DND-41 (cell line): Measurements from ENCODE around the gene CCDC158.
"Not testable (repeated sequence)": the region's sequence is repeated elsewhere in the genome, so short reads cannot be mapped to it uniquely, and the experiment has no call there.

Experiments
- ATAC-seq: fragments of 200-7000 bp; cut with Tn5 transposase; 3 replicates; pipeline ENCODE4 v1.9.1; 2021; ENCODE audit warnings: low read depth; ENCODE audit not compliant: insufficient read depth
- DNase-seq: peaks from one replicate; pipeline ENCODE4 v3.0.0-alpha.2; 2020
- H2AFZ ChIP-seq: 2 replicates; pipeline ENCODE4 v1.6.0; 2012; ENCODE audit warnings: low read depth, low read length
- H3K27ac ChIP-seq: 2 replicates; pipeline ENCODE4 v1.5.1; 2012; ENCODE audit warnings: low read length, inconsistent platforms
- H3K27me3 ChIP-seq: fragments of 200-600 bp; sonication (generic); 2 replicates; pipeline ENCODE4 v1.6.0; 2012; ENCODE audit warnings: low read length, mild to moderate bottlenecking, inconsistent platforms; ENCODE audit not compliant: insufficient read depth, poor library complexity
- H3K36me3 ChIP-seq: 2 replicates; pipeline ENCODE4 v1.5.1; 2012; ENCODE audit warnings: low read length, inconsistent platforms; ENCODE audit not compliant: insufficient read depth
- H3K4me1 ChIP-seq: 2 replicates; pipeline ENCODE4 v1.5.1; 2012; ENCODE audit warnings: mild to moderate bottlenecking, low read length; ENCODE audit not compliant: insufficient read depth
- H3K4me2 ChIP-seq: 2 replicates; pipeline ENCODE4 v1.6.0; 2012; ENCODE audit warnings: mild to moderate bottlenecking, moderate library complexity, low read length, inconsistent platforms; ENCODE audit not compliant: insufficient read depth
- H3K4me3 ChIP-seq, 2 experiments: fragments of 200-600 bp in 1 of 2; shearing (Covaris generic) in 1 of 2; 2 replicates each; pipeline ENCODE4 v1.5.1; 2012 to 2016; ENCODE audit warnings: inconsistent platforms in 2 of 2, low read length in 2 of 2, mild to moderate bottlenecking in 2 of 2, low read depth in 1 of 2, moderate library complexity in 1 of 2
- H3K79me2 ChIP-seq: 2 replicates; pipeline ENCODE4 v1.6.0; 2012; ENCODE audit warnings: low read length, inconsistent platforms; ENCODE audit not compliant: insufficient read depth
- H3K9ac ChIP-seq: 2 replicates; pipeline ENCODE4 v1.6.0; 2012; ENCODE audit warnings: low read depth, mild to moderate bottlenecking, inconsistent platforms, low read length, moderate library complexity
- H3K9me3 ChIP-seq: 2 replicates; pipeline ENCODE4 v1.5.1; 2012; ENCODE audit warnings: low read length, moderate library complexity, mild to moderate bottlenecking, inconsistent platforms; ENCODE audit not compliant: insufficient read depth, severe bottlenecking
- H4K20me1 ChIP-seq: 2 replicates; pipeline ENCODE4 v1.6.0; 2012; ENCODE audit warnings: low read length; ENCODE audit not compliant: insufficient read depth
- EZH2 ChIP-seq: IDR thresholded peaks from 3 replicates; pipeline ENCODE4 v1.6.1; 2012; ENCODE audit warnings: borderline replicate concordance, low read depth, mild to moderate bottlenecking, moderate library complexity, low read length, inconsistent platforms; ENCODE audit not compliant: severe bottlenecking
- TF ChIP-seq, protein P1 (sequence below): IDR thresholded peaks from 2 replicates; pipeline ENCODE4 v1.5.1; 2012; ENCODE audit warnings: borderline replicate concordance, low read length, moderate library complexity, mild to moderate bottlenecking; ENCODE audit not compliant: poor library complexity, severe bottlenecking; ENCODE audit errors: extremely low read depth

The CCDC158 gene

DNA sequence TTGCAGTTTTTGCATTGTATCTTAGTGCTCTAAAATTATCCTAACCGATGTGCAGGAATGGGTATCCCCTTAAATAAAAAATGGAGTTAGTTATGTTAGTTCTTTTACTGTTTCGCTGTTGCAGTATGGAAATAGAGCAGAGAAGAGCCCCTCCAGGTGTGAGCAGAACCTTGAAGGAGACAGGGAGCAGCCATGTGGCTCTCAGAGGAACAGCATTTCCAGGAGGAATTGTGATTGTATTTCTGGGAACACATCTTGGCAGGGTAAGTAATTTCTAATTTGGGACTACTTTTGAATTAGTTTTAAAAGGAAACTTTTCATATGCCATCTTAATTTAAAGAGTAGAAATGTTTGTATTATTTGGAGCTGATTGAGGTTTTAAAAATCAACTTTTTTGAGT, 5.3 kb upstream of the CCDC158 start:
- Histone ChIP-seq H3K27ac (no peak overlapping the region), H3K36me3 (no peaks in the 10 kb centered on the region), H3K4me3 (no peak overlapping the region), H3K9ac (no peak overlapping the region), H4K20me1 (no peaks in the 10 kb centered on the region), H3K9me3 (no peaks in the 10 kb centered on the region), H2AFZ (no peak overlapping the region), H3K79me2 (no peaks in the 10 kb centered on the region), H3K27me3 (no peaks in the 10 kb centered on the region), H3K4me2 (no peak overlapping the region), H3K4me1 (no peaks in the 10 kb centered on the region)
- ATAC-seq = no peak
- no peak for TF ChIP-seq EZH2
- TF ChIP-seq, protein P1, sequence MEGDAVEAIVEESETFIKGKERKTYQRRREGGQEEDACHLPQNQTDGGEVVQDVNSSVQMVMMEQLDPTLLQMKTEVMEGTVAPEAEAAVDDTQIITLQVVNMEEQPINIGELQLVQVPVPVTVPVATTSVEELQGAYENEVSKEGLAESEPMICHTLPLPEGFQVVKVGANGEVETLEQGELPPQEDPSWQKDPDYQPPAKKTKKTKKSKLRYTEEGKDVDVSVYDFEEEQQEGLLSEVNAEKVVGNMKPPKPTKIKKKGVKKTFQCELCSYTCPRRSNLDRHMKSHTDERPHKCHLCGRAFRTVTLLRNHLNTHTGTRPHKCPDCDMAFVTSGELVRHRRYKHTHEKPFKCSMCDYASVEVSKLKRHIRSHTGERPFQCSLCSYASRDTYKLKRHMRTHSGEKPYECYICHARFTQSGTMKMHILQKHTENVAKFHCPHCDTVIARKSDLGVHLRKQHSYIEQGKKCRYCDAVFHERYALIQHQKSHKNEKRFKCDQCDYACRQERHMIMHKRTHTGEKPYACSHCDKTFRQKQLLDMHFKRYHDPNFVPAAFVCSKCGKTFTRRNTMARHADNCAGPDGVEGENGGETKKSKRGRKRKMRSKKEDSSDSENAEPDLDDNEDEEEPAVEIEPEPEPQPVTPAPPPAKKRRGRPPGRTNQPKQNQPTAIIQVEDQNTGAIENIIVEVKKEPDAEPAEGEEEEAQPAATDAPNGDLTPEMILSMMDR = no peak
- DNase-seq = no peak

DNA sequence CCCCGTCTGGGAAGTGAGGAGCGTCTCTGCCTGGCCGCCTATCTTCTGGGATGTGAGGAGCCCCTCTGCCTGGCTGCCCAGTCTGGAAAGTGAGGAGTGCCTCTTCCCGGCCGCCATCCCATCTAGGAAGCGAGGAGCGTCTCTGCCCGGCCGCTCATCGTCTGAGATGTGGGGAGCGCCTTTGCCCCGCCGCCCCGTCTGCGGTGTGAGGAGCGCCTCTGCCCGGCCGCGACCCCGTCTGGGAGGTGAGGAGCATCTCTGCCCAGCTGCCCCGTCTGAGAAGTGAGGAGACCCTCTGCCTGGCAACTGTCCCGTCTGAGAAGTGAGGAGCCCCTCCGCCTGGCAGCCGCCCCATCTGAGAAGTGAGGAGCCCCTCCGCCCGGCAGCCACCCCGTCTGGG, 2.2 kb upstream of the CCDC158 start:
- not testable (repeated sequence) for H3K9me3 ChIP-seq, H3K27me3 ChIP-seq, DNase-seq, H3K36me3 ChIP-seq, H3K27ac ChIP-seq, ATAC-seq, H3K4me1 ChIP-seq, H3K4me3 ChIP-seq, H3K9ac ChIP-seq, H4K20me1 ChIP-seq, H3K79me2 ChIP-seq, H3K4me2 ChIP-seq, H2AFZ ChIP-seq

DNA sequence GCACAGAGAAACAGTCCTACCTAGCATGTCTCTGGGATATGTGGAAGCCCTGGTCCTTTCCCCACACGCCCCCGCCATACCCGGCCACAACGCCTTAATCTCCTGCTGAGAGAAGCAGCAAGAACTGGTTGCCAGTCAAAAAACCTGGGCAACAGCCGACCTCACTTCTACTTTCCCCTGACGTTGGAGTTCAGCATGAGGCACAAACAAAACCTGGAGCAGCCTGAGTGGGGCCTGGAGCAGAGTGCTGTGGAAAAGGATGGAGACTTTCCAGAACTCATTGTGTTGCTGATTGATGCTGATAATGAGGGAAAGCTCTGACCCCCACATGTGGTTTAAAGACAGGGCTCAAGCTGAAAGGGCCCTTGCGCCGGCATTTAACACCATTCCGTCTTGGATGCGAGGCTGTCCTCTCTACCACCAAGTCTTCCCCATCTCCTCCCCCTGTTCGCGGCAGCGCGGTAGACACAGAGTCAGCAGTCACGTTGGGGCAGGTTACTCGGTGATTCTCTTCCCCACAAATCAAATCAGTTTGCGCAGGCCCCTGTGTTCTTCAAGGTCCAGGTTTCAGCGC, 666 bp downstream of the CCDC158 start:
- Histone ChIP-seq H3K27ac (no peak overlapping the region), H3K4me1 (no peaks in the 10 kb centered on the region), H2AFZ (no peak overlapping the region), H3K27me3 (no peaks in the 10 kb centered on the region), H3K4me3 (no peak overlapping the region), H3K4me2 (no peak overlapping the region), H4K20me1 (no peaks in the 10 kb centered on the region), H3K9me3 (no peaks in the 10 kb centered on the region), H3K79me2 (no peaks in the 10 kb centered on the region), H3K36me3 (no peaks in the 10 kb centered on the region), H3K9ac (no peak overlapping the region)
- DNase-seq (no peak), ATAC-seq (no peak)
- TF ChIP-seq, protein P1 = no peak
- no peak for TF ChIP-seq EZH2

DNA sequence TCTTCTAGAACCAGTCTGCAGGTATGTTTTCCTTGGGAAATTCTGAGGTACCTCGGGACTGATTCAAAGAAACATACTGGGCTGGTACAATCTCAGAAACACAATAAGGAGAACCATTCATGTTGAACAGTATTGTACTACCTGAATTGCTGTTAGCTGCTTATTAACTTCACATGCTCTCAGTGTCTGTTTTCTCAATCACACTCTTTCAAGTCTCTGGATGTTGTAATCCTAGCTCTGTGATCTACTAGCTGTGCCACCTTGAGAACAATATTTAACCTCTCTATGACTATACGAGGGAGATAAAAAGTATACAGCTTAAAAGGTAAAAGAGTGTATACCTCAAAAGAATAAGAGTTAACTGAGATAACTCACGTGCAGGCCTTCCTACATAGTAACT, 10.3 kb downstream of the CCDC158 start:
- Histone ChIP-seq H3K4me3 (no peak overlapping the region), H3K27me3 (no peaks in the 10 kb centered on the region), H3K4me2 (no peak overlapping the region), H3K27ac (no peak overlapping the region), H3K9me3 (no peaks in the 10 kb centered on the region), H2AFZ (no peak overlapping the region), H3K79me2 (no peaks in the 10 kb centered on the region), H3K4me1 (no peaks in the 10 kb centered on the region), H4K20me1 (no peaks in the 10 kb centered on the region), H3K9ac (no peak overlapping the region), H3K36me3 (no peaks in the 10 kb centered on the region)
- ATAC-seq (no peak), DNase-seq (no peak)
- no peak for TF ChIP-seq EZH2
- TF ChIP-seq, protein P1 = no peak
